ENCODE results near the gene TFR2.

TFR2 gene

DNA sequence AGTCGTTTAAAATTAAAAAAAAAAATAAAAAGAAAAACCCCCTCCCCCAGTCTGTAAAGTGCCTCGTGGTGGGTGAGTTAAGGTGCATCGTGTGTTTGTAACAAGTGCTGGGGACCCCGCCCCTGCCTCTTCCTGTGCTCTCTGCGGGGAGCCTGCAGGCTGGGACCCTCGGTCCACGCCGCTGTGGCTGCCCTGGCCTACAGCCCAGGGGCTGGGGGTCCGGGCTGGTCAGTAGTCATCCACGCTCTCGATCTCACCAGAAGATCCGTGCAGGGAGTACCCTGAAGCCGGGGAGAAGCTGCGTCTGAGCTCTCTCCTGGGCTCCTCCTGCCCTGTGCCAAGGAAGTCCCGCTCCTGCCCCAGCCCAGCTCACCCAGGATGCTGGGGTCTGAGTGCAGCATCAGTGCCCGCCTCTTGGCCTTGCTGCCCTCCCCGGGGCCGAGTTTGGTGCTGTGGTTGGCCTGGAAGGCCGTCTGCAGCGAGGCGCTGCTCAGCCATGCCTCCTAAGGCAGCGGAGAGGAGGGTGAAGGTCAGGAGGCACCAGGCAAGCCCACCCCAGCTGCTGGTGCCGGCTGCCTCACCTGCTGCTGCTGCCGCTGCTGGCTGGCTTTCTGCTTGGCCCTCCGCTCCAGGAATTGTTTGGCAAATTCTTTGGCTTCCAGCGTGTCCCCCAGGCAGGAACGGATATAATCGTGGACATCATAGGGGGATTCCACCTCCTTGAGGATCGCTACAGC lies 40.3 kb upstream of the TFR2 start:
- Mint-ChIP-seq H3K9me3 (no peaks in the 10 kb centered on the region), H3K27me3 (no peaks in the 10 kb centered on the region), H3K36me3 (peaks cover 52% of the 10 kb centered on the region), H3K4me1 (peaks cover 18% of the 10 kb centered on the region), H3K27ac (no peak overlapping the region), H3K4me3 (no peak overlapping the region)
- no peak for ATAC-seq

GRCh38 chr7:100680576-100681271 lies 39.4 kb upstream of the TFR2 start:
- no peak overlapping the region for H3K4me3 Mint-ChIP-seq
- H3K4me1 Mint-ChIP-seq = peaks cover 23% of the 10 kb centered on the region
- H3K27me3 Mint-ChIP-seq = no peaks in the 10 kb centered on the region
- no peak overlapping the region for H3K27ac Mint-ChIP-seq
- ATAC-seq = no peak
- peaks cover 46% of the 10 kb centered on the region for H3K36me3 Mint-ChIP-seq
- H3K9me3 Mint-ChIP-seq = no peaks in the 10 kb centered on the region

DNA sequence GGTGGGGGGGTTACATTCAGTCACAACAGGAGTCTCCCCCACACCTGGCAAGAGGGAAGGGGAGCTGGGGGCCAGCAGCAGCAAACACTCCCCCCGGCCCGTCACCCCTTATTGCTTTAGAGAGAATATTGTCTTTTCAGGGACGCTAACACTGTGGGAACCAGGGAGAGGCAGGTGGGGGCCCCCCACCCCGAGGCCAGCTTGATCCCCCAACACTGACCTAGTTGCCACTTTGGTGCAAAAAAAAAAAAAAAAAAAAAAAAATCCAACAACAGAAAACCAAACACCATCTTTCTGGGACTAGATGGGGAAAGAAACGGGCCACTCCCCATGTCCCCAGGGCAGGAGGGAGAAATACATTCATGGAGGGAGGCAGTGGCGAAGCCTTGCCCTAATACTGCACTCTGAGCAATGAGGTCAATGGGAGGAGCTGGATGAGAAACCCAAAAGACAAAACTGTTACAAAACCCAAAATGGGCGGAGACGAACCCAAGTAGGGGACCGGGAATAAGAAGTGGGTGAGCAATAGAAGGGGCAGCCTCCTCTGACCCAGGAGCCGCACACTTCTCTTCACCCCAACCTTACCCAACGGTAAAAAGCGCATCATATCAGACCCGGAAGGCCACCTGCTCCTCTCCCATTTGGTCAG lies 38.7 kb upstream of the TFR2 start:
- ATAC-seq = no peak
- peaks cover 23% of the 10 kb centered on the region for H3K4me1 Mint-ChIP-seq

GRCh38 chr7:100679129-100679926 lies 38.0 kb upstream of the TFR2 start:
- Mint-ChIP-seq H3K9me3 (no peaks in the 10 kb centered on the region), H3K4me3 (no peak overlapping the region), H3K27me3 (no peaks in the 10 kb centered on the region), H3K36me3 (peaks cover 39% of the 10 kb centered on the region), H3K27ac (no peak overlapping the region), H3K4me1 (peaks cover 23% of the 10 kb centered on the region)
- ATAC-seq = no peak

More for the DNA sequence above, 38.7 kb upstream of the TFR2 start:
- H3K27ac Mint-ChIP-seq = no peak overlapping the region
- peaks cover 40% of the 10 kb centered on the region for H3K36me3 Mint-ChIP-seq
- no peak overlapping the region for H3K4me3 Mint-ChIP-seq
- no peaks in the 10 kb centered on the region for H3K9me3 Mint-ChIP-seq
- no peaks in the 10 kb centered on the region for H3K27me3 Mint-ChIP-seq

GRCh38 chr7:100678291-100678984 lies 37.1 kb upstream of the TFR2 start:
- ATAC-seq = no peak
- Mint-ChIP-seq H3K4me1 (peaks cover 23% of the 10 kb centered on the region), H3K4me3 (no peak overlapping the region), H3K27me3 (no peaks in the 10 kb centered on the region), H3K27ac (peak overlapping the region; percentile 14), H3K36me3 (peaks cover 38% of the 10 kb centered on the region), H3K9me3 (no peaks in the 10 kb centered on the region)

GRCh38 chr7:100677308-100678267 lies 36.2 kb upstream of the TFR2 start:
- Mint-ChIP-seq H3K4me1 (peaks cover 29% of the 10 kb centered on the region), H3K4me3 (peak overlapping the region; percentile 58), H3K36me3 (peaks cover 33% of the 10 kb centered on the region), H3K27me3 (no peaks in the 10 kb centered on the region), H3K9me3 (no peaks in the 10 kb centered on the region), H3K27ac (peak overlapping the region; percentile 14)
- ATAC-seq = no peak

- Mint-ChIP-seq H3K27me3 (no peaks in the 10 kb centered on the region), H3K4me1 (peaks cover 29% of the 10 kb centered on the region), H3K9me3 (no peaks in the 10 kb centered on the region), H3K27ac (peak overlapping the region; percentile 71), H3K36me3 (peaks cover 33% of the 10 kb centered on the region), H3K4me3 (peak overlapping the region; percentile 81)
- ATAC-seq = no peak
Observed at GRCh38 chr7:100676501-100677306, 35.4 kb upstream of the TFR2 start.

DNA sequence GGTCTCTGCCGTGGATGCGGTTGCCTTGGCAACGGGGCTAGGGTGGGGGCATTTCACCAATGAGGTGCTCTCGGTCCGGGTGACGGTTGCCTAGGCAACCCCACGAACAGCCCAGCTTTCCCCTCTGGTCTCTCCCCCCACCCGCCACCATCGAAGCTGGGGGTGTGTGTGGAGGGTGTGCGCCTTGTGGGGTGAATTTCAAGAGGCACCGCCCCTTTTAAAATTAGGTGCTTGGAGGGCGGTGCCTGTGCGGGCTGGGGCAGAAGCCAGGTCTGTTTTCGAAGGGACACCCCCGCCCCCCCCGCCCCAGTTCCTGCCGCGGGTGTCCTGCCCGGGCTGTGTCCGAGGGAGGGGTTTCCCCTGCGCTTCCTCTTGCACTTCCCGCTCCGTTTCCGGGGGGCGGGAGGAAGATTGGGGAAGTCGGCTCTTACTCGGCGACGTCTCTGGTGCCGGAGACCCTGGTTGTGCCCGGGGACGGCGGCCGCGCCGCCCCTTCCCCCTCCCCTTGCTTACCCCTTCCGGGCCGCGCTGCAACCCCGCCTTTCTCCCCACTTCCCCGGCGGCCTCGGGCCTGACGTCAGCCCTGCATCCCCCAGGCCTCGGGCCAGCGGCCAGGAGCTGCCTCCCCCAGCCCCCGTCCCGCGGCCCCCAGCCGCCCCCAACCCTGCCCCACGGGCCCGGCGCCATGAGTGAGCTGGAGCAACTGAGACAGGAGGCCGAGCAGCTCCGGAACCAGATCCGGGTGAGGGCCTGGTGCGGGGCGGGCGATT lies 34.4 kb upstream of the TFR2 start:
- peak; percentile 61 for ATAC-seq
- Mint-ChIP-seq H3K4me1 (peaks cover 29% of the 10 kb centered on the region), H3K27me3 (no peaks in the 10 kb centered on the region), H3K27ac (peak overlapping the region; percentile 71), H3K9me3 (no peaks in the 10 kb centered on the region), H3K4me3 (peak overlapping the region; percentile 81), H3K36me3 (peaks cover 33% of the 10 kb centered on the region)

- H3K9me3 Mint-ChIP-seq = no peaks in the 10 kb centered on the region
- H3K36me3 Mint-ChIP-seq = peaks cover 30% of the 10 kb centered on the region
- H3K4me1 Mint-ChIP-seq = peaks cover 29% of the 10 kb centered on the region
- H3K4me3 Mint-ChIP-seq = peak overlapping the region; percentile 97
- peak overlapping the region; percentile 92 for H3K27ac Mint-ChIP-seq
- ATAC-seq = no peak
- H3K27me3 Mint-ChIP-seq = no peaks in the 10 kb centered on the region
Observed at GRCh38 chr7:100675105-100675451, 33.7 kb upstream of the TFR2 start.

GRCh38 chr7:100674411-100675104 lies 33.2 kb upstream of the TFR2 start:
- ATAC-seq = no peak
- peaks cover 27% of the 10 kb centered on the region for H3K36me3 Mint-ChIP-seq
- peaks cover 29% of the 10 kb centered on the region for H3K4me1 Mint-ChIP-seq
- no peaks in the 10 kb centered on the region for H3K9me3 Mint-ChIP-seq
- peak overlapping the region; percentile 97 for H3K4me3 Mint-ChIP-seq
- no peaks in the 10 kb centered on the region for H3K27me3 Mint-ChIP-seq
- H3K27ac Mint-ChIP-seq = peak overlapping the region; percentile 92

DNA sequence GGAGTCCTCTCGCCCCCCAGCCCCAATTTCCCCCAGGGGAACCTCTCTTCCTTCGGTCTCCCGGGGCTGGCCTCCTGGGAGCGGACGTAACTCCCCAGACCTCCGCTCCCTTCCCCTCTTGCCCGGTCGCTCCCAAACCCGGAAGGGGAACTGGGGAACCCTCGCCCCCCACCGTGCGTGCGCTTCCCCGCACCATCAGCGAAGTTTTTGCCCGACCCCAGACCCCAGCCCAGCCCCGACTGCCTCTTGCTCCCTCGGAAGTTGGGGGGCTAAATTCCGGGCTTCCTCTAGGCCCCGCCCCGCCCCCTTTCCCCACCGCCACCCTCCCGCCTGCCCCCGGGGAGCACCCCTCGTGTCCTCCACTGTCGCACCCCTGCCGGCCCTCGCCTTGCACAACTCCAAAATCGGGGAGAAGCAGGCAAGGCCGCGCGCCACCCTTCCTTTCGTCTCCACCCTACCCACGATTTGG lies 32.6 kb upstream of the TFR2 start:
- H3K4me3 Mint-ChIP-seq = peak overlapping the region; percentile 97
- H3K9me3 Mint-ChIP-seq = no peaks in the 10 kb centered on the region
- H3K36me3 Mint-ChIP-seq = peaks cover 22% of the 10 kb centered on the region
- peaks cover 23% of the 10 kb centered on the region for H3K4me1 Mint-ChIP-seq
- ATAC-seq = peak; percentile 1
- H3K27ac Mint-ChIP-seq = peak overlapping the region; percentile 92
- no peaks in the 10 kb centered on the region for H3K27me3 Mint-ChIP-seq

DNA sequence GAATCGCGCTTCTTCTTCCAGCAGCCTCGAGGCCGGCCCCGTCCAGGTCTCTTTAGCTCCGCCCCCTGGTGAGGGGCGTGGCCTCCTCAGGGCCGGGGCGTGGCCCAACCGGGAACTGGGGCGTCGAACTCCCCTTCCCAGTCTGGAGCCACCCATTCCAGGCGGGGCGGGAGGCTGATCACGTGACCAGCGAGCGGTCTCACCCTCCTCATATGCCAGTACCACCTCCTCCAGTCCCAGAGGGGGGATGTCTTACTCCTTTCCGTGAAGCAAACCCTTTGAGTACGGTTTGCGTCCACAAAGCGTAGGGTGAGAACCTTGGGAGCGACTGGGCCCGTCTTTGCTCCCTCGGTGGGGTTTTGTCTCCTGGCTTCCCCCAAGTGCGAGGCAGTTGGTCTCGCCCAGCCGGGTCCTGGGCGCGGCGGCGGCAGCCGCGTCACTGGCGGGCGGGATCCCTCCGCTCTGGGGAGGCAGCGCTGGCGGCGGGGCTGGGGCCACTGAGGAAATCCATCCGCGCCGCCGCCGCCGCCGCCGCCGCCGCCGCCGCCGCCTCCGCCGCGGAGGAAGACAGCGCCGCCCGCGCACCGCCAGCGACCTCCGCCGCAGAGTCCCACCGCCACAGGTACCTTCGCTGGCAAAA lies 32.1 kb upstream of the TFR2 start, which contains the start of gene GNB2:
GNB2 (plus strand) TSS at position 439 of the 640 bp plus-strand sequence. CDS start 2,526 bp downstream, outside the sequence.
- Mint-ChIP-seq H3K36me3 (peaks cover 20% of the 10 kb centered on the region), H3K9me3 (no peaks in the 10 kb centered on the region), H3K4me3 (peak within 1 kb of the TSS; percentile 97), H3K27ac (peak within 1 kb of the TSS; percentile 92), H3K4me1 (peaks cover 20% of the 10 kb centered on the region), H3K27me3 (no peaks in the 10 kb centered on the region)
- peak; percentile 86 for ATAC-seq

Data from stimulated activated memory B cell treated with anti-CD40 and anti-IgM and Interleukin-4, amounts not matched to agents 10 μg/mL and 1 μg/mL and 100 μg/mL, for 72 hours (primary cell).